CD4-positive, alpha-beta T cell (primary cell): ENCODE measurements around the gene LRRC49. TPM values are rescaled to one million over a fixed set of nuclear protein-coding genes. Genes with fewer than 3 reads are reported as not detected.

Experiments used
- ATAC-seq: fragments of 200-7000 bp; cut with Tn5 transposase; one replicate; pipeline ENCODE4 v1.10.0; 2022; ENCODE audit warnings: mild to moderate bottlenecking; ENCODE audit not compliant: poor library complexity
- CTCF ChIA-PET: fragments of 350-600 bp; sonication (Branson Sonifier 250); formaldehyde crosslinking; loops from one replicate; lab custom pipeline; 2021; ENCODE audit warnings: antibody characterized with exemption, inconsistent platforms; lab: Charles Lee
- POLR2A ChIA-PET: fragments of 350-600 bp; sonication (Branson Sonifier 250); formaldehyde crosslinking; loops from one replicate; lab custom pipeline; 2021; ENCODE audit warnings: antibody characterized with exemption, inconsistent platforms; lab: Charles Lee
- DNase-seq, 14 experiments: peaks; one replicate each; pipeline ENCODE4 v3.0.0-alpha.2; 2013 to 2020; ENCODE audit warnings: mixed read lengths in 2 of 14
- H3K27ac ChIP-seq, 2 donors: one replicate each; pipeline versions ENCODE4 v1.5.1 to v1.7.0; 2013; ENCODE audit warnings: low read length in 2 of 2, low read depth in 1 of 2, mild to moderate bottlenecking in 1 of 2
- H3K27me3 ChIP-seq, 2 experiments: 1 replicate in 1 of 2; 2 replicates in 1 of 2; pipeline versions ENCODE4 v1.6.1 to v1.7.0; 2013; ENCODE audit warnings: low read length in 2 of 2, control low read depth in 1 of 2, mild to moderate bottlenecking in 1 of 2, moderate library complexity in 1 of 2; ENCODE audit not compliant: insufficient read depth in 2 of 2, control insufficient read depth in 1 of 2
- H3K36me3 ChIP-seq: one replicate; pipeline ENCODE4 v1.6.1; 2013; ENCODE audit warnings: low read length, control low read depth; ENCODE audit not compliant: insufficient read depth
- H3K4me1 ChIP-seq: one replicate; pipeline ENCODE4 v1.6.1; 2013; ENCODE audit warnings: low read length, control low read depth; ENCODE audit not compliant: insufficient read depth
- H3K4me3 ChIP-seq: one replicate; pipeline ENCODE4 v1.5.1; 2013; ENCODE audit warnings: mild to moderate bottlenecking, low read length, moderate library complexity
- H3K9me3 ChIP-seq, 2 experiments: 1 replicate in 1 of 2; 2 replicates in 1 of 2; pipeline versions ENCODE4 v1.6.1 to v1.7.0; 2013; ENCODE audit warnings: low read length in 2 of 2, mild to moderate bottlenecking in 2 of 2, control low read depth in 1 of 2, moderate library complexity in 1 of 2; ENCODE audit not compliant: control insufficient read depth in 1 of 2, insufficient read depth in 1 of 2
- H3K27ac Mint-ChIP-seq: one replicate; pipeline ENCODE4 v1.8.0; 2020; ENCODE audit warnings: mixed read lengths
- H3K27me3 Mint-ChIP-seq: one replicate; pipeline ENCODE4 v1.8.0; 2021; ENCODE audit warnings: mixed read lengths
- H3K36me3 Mint-ChIP-seq: one replicate; pipeline ENCODE4 v1.8.0; 2021; ENCODE audit warnings: low read depth, mixed read lengths
- H3K4me1 Mint-ChIP-seq: one replicate; pipeline ENCODE4 v1.8.0; 2021; ENCODE audit warnings: low read depth, mixed read lengths
- H3K4me3 Mint-ChIP-seq: one replicate; pipeline ENCODE4 v1.8.0; 2020; ENCODE audit warnings: mild to moderate bottlenecking, mixed read lengths
- H3K9me3 Mint-ChIP-seq: one replicate; pipeline ENCODE4 v1.8.0; 2020; ENCODE audit warnings: mixed read lengths
- CTCF ChIP-seq: fragments of 200-600 bp; IDR thresholded peaks from one replicate; pipeline ENCODE4 v1.8.0; 2022; ENCODE audit warnings: antibody characterized with exemption, mild to moderate bottlenecking
- intact Hi-C, 2 experiments: fragments of 100-400 bp; cut with DNase I in 1 of 2; cut with micrococcal nuclease in 1 of 2; formaldehyde crosslinking; loops; one replicate each; pipeline versions ENCODE4 v1.15.1 to v1.9.0; 2023 to 2025; cut with DNase I, micrococcal nuclease
- total RNA-seq, 174 experiments: library from RNA in 2 of 174; stranded (reverse) in 2 of 174; gene quantifications; one replicate each; pipeline ENCODE4 v1.2.3 and lab custom pipeline; 2021 to 2026

The LRRC49 gene
- total RNA-seq, 2 experiments from 2014 or later = 0.39 to 0.49 TPM

- Histone ChIP-seq H3K27ac (no peak overlapping the region), H3K4me1 (no peaks in the 10 kb centered on the region), H3K4me3 (no peak overlapping the region), H3K9me3 (no peaks in the 10 kb centered on the region), H3K36me3 (no peaks in the 10 kb centered on the region), H3K27me3 (peaks cover 0 to 5% of the 10 kb centered on the region in 2 experiments)
- ChIA-PET CTCF (interaction anchor here (0.5 kb wide), 1 partner anchor 1714 kb away, joined by 3 read pairs; no protein-coding TSS in a partner anchor), POLR2A (no interaction called here)
- H3K4me3 Mint-ChIP-seq = no peak overlapping the region
- no peak for DNase-seq
- TF ChIP-seq CTCF = no peak
- H3K27ac Mint-ChIP-seq = no peak overlapping the region
- no peaks in the 10 kb centered on the region for H3K9me3 Mint-ChIP-seq
- H3K4me1 Mint-ChIP-seq = no peaks in the 10 kb centered on the region
- no peak for ATAC-seq
- H3K36me3 Mint-ChIP-seq = no peaks in the 10 kb centered on the region
- intact Hi-C loops = no loop called here
- peaks cover 27% of the 10 kb centered on the region for H3K27me3 Mint-ChIP-seq
These were observed 156.5 kb downstream of the LRRC49 start for GRCh38 chr15:71048913-71049675.

GRCh38 chr15:71049706-71050422, 157.2 kb downstream of the LRRC49 start:
- Mint-ChIP-seq H3K27me3 (peaks cover 27% of the 10 kb centered on the region), H3K36me3 (no peaks in the 10 kb centered on the region), H3K4me1 (no peaks in the 10 kb centered on the region), H3K27ac (no peak overlapping the region), H3K9me3 (no peaks in the 10 kb centered on the region), H3K4me3 (no peak overlapping the region)
- Histone ChIP-seq H3K4me1 (no peaks in the 10 kb centered on the region), H3K9me3 (no peaks in the 10 kb centered on the region), H3K27me3 (peaks cover 0 to 5% of the 10 kb centered on the region in 2 experiments), H3K4me3 (no peak overlapping the region), H3K27ac (no peak overlapping the region), H3K36me3 (no peaks in the 10 kb centered on the region)
- ChIA-PET POLR2A (no interaction called here), CTCF (no interaction called here)
- TF ChIP-seq CTCF = no peak
- ATAC-seq (no peak), DNase-seq (no peak)
- intact Hi-C loops = no loop called here

GRCh38 chr15:71050461-71050860, 157.8 kb downstream of the LRRC49 start:
- DNase-seq (no peak), ATAC-seq (no peak)
- Mint-ChIP-seq H3K4me3 (no peak overlapping the region), H3K4me1 (no peaks in the 10 kb centered on the region), H3K27me3 (peaks cover 29% of the 10 kb centered on the region), H3K9me3 (no peaks in the 10 kb centered on the region), H3K36me3 (no peaks in the 10 kb centered on the region), H3K27ac (no peak overlapping the region)
- Histone ChIP-seq H3K4me1 (no peaks in the 10 kb centered on the region), H3K36me3 (no peaks in the 10 kb centered on the region), H3K27me3 (peaks cover 0 to 5% of the 10 kb centered on the region in 2 experiments), H3K9me3 (no peaks in the 10 kb centered on the region), H3K27ac (no peak overlapping the region), H3K4me3 (no peak overlapping the region)
- POLR2A ChIA-PET = no interaction called here
- intact Hi-C loops = no loop called here
- TF ChIP-seq CTCF = no peak
- CTCF ChIA-PET = no interaction called here
